ENCODE measurements around the gene UGGT1. TPM values are rescaled to one million over a fixed set of nuclear protein-coding genes. Genes with fewer than 3 reads are reported as not detected.

The UGGT1 gene
- total RNA-seq, 1 donor from 2014 or later = 43.7 TPM

- no peaks in the 10 kb centered on the region for H3K4me1 Mint-ChIP-seq (ENCODE audit: unreplicated experiment)
- H3K4me3 Mint-ChIP-seq (ENCODE audit: unreplicated experiment) = no peak overlapping the region
Measured at GRCh38 chr2:128177315-128177714, 86.3 kb downstream of the UGGT1 start.

GRCh38 chr2:128178149-128178649 lies 87.2 kb downstream of the UGGT1 start:
- TF ChIP-seq CTCF (IDR thresholded peaks at IDR 0.05) = no peak
- Mint-ChIP-seq H3K27me3 (ENCODE audit: unreplicated experiment) (no peaks in the 10 kb centered on the region), H3K4me1 (ENCODE audit: unreplicated experiment) (no peaks in the 10 kb centered on the region), H3K4me3 (ENCODE audit: unreplicated experiment) (no peak overlapping the region), H3K27ac (ENCODE audit: unreplicated experiment) (no peak overlapping the region), H3K36me3 (ENCODE audit: unreplicated experiment) (peaks cover 38% of the 10 kb centered on the region), H3K9me3 (ENCODE audit: unreplicated experiment) (no peaks in the 10 kb centered on the region)
- DNase-seq (ENCODE audit: extremely low spot score, unreplicated experiment) = no peak

More at GRCh38 chr2:128177315-128177714, 86.3 kb downstream of the UGGT1 start:
- no peak for TF ChIP-seq CTCF (IDR thresholded peaks at IDR 0.05)
- no peak for DNase-seq (ENCODE audit: extremely low spot score, unreplicated experiment)
- Mint-ChIP-seq H3K27ac (ENCODE audit: unreplicated experiment) (no peak overlapping the region), H3K27me3 (ENCODE audit: unreplicated experiment) (no peaks in the 10 kb centered on the region), H3K36me3 (ENCODE audit: unreplicated experiment) (peaks cover 41% of the 10 kb centered on the region), H3K9me3 (ENCODE audit: unreplicated experiment) (no peaks in the 10 kb centered on the region)

GRCh38 chr2:128178650-128179460 lies 87.9 kb downstream of the UGGT1 start:
- peaks cover 32% of the 10 kb centered on the region for H3K36me3 Mint-ChIP-seq (ENCODE audit: unreplicated experiment)
- no peak overlapping the region for H3K27ac Mint-ChIP-seq (ENCODE audit: unreplicated experiment)
- H3K27me3 Mint-ChIP-seq (ENCODE audit: unreplicated experiment) = no peaks in the 10 kb centered on the region
- peaks cover 5% of the 10 kb centered on the region for H3K4me1 Mint-ChIP-seq (ENCODE audit: unreplicated experiment)
- DNase-seq (ENCODE audit: extremely low spot score, unreplicated experiment) = no peak
- no peaks in the 10 kb centered on the region for H3K9me3 Mint-ChIP-seq (ENCODE audit: unreplicated experiment)
- H3K4me3 Mint-ChIP-seq (ENCODE audit: unreplicated experiment) = no peak overlapping the region
- peak; percentile 86 for TF ChIP-seq CTCF (IDR thresholded peaks at IDR 0.05)

GRCh38 chr2:128179461-128179755 lies 88.4 kb downstream of the UGGT1 start:
- Mint-ChIP-seq H3K27me3 (ENCODE audit: unreplicated experiment) (no peaks in the 10 kb centered on the region), H3K9me3 (ENCODE audit: unreplicated experiment) (no peaks in the 10 kb centered on the region), H3K4me3 (ENCODE audit: unreplicated experiment) (no peak overlapping the region), H3K36me3 (ENCODE audit: unreplicated experiment) (peaks cover 32% of the 10 kb centered on the region), H3K27ac (ENCODE audit: unreplicated experiment) (no peak overlapping the region), H3K4me1 (ENCODE audit: unreplicated experiment) (peaks cover 11% of the 10 kb centered on the region)
- TF ChIP-seq CTCF (IDR thresholded peaks at IDR 0.05) = no peak
- DNase-seq (ENCODE audit: extremely low spot score, unreplicated experiment) = no peak

GRCh38 chr2:128180031-128180430 lies 89.0 kb downstream of the UGGT1 start:
- H3K4me1 Mint-ChIP-seq (ENCODE audit: unreplicated experiment) = peaks cover 13% of the 10 kb centered on the region
- DNase-seq (ENCODE audit: extremely low spot score, unreplicated experiment) = no peak
- no peak for TF ChIP-seq CTCF (IDR thresholded peaks at IDR 0.05)
- no peaks in the 10 kb centered on the region for H3K9me3 Mint-ChIP-seq (ENCODE audit: unreplicated experiment)
- H3K27me3 Mint-ChIP-seq (ENCODE audit: unreplicated experiment) = no peaks in the 10 kb centered on the region
- no peak overlapping the region for H3K27ac Mint-ChIP-seq (ENCODE audit: unreplicated experiment)
- H3K4me3 Mint-ChIP-seq (ENCODE audit: unreplicated experiment) = no peak overlapping the region
- H3K36me3 Mint-ChIP-seq (ENCODE audit: unreplicated experiment) = peaks cover 34% of the 10 kb centered on the region
